Thymus (tissue), 11 donors: Measurements from ENCODE around the gene P2RY14. TPM values are rescaled to one million over a fixed set of nuclear protein-coding genes. Genes with fewer than 3 reads are reported as not detected.
A peak's percentile ranks its signal among the peaks of the same experiment; 100 is the strongest.
"Not testable (repeated sequence)": the region's sequence is repeated elsewhere in the genome, so short reads cannot be mapped to it uniquely, and the experiment has no call there.

ENCODE experiments used
- DNase-seq, 9 donors: peaks; one replicate each; pipeline ENCODE4 v3.0.0-alpha.2; 2013; ENCODE audit warnings: low spot score in 9 of 9, low read depth in 6 of 9, missing footprints in 1 of 9
- H3K27ac ChIP-seq, 2 donors: one replicate each; pipeline ENCODE4 v1.5.1; 2013; ENCODE audit warnings: control low read depth in 1 of 2, low read depth in 1 of 2, low read length in 1 of 2, mild to moderate bottlenecking in 1 of 2, moderate library complexity in 1 of 2
- H3K27me3 ChIP-seq, 2 donors: one replicate each; pipeline ENCODE4 v1.5.1; 2013; ENCODE audit warnings: low read length in 1 of 2; ENCODE audit not compliant: control insufficient read depth in 2 of 2, insufficient read depth in 1 of 2
- H3K36me3 ChIP-seq, 2 donors: one replicate each; pipeline ENCODE4 v1.5.1; 2013; ENCODE audit warnings: low read length in 1 of 2, mild to moderate bottlenecking in 1 of 2, moderate library complexity in 1 of 2; ENCODE audit not compliant: control insufficient read depth in 2 of 2, insufficient read depth in 2 of 2
- H3K4me1 ChIP-seq, 2 donors: one replicate each; pipeline ENCODE4 v1.5.1; 2013; ENCODE audit warnings: low read length in 2 of 2; ENCODE audit not compliant: control insufficient read depth in 2 of 2, insufficient read depth in 2 of 2
- H3K4me3 ChIP-seq, 2 donors: one replicate each; pipeline ENCODE4 v1.5.1; 2013; ENCODE audit warnings: low read length in 2 of 2, control low read depth in 1 of 2, mild to moderate bottlenecking in 1 of 2
- H3K9me3 ChIP-seq, 2 donors: one replicate each; pipeline ENCODE4 v1.5.1; 2013; ENCODE audit warnings: low read length in 1 of 2, mild to moderate bottlenecking in 1 of 2; ENCODE audit not compliant: control insufficient read depth in 2 of 2, insufficient read depth in 1 of 2
- WGBS: extraction: QIAGEN DNeasy Blood & Tissue Kit; methylation state at CpG from one replicate; pipeline ENCODE4 v1.1.7; 2013; 5-methylcytosine and 5-hydroxymethylcytosine counted together
- polyA plus RNA-seq: library from polyadenylated mRNA; stranded (reverse); fragments of 200-250 nt; gene quantifications from one replicate; pipeline ENCODE4 v1.2.3, GENCODE V29; 2013
- total RNA-seq: library from RNA; stranded (reverse); fragments of 120-200 nt; gene quantifications from one replicate; pipeline ENCODE4 v1.2.4, GENCODE V29; 2013
- donor health status: healthy.

P2RY14 gene
- total and polyA plus RNA-seq, 2 donors: 2.1 to 8.2 TPM

- Histone ChIP-seq H3K27me3 (no peaks in the 10 kb centered on the region), H3K9me3 (no peaks in the 10 kb centered on the region), H3K36me3 (no peaks in the 10 kb centered on the region), H3K4me1 (peaks cover 19 to 30% of the 10 kb centered on the region in 2 donors), H3K27ac (peak overlapping the region; percentile 40 to 81), H3K4me3 (no peak overlapping the region)
- peak in 5 of 9 donors; percentile 30 to 79 (median 48) for DNase-seq
- 7% methylated on average over 5 of the region's 5 CpGs for WGBS
These were observed 107.1 kb downstream of the P2RY14 start for GRCh38 chr3:151171145-151171757.

DNA sequence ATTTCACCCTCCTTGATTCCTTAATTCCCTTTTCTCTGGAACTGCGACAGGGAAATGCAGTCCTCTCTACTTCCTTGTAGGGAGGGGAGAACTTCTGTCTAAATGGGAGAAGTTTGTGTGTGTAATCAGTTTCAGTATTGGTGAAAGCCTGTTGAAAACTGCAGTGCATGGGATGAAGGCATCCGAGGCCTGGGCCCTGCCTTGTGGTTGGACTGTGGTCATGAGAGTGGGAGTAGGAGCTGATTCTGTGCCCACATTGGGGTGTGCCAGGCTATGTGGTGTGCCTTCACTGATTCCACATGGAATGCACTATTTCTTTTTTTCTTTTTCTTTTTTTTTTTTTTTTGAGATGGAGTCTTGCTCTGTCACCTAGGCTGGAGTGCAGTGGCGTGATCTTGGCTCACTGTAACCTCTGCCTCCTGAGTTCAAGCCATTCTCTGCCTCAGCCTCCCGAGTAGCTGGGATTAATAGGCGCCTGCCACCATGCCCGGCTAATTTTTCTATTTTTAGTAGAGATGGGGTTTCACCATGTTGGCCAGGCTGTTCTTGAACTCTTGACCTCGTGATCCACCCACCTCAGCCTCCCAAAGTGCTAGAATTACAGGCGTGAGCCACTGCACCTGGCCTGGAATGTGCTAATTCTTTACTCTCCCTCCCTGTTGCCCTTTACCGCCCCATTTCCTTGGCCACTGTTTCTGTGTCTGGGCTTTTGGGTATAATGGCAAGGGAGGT is 108.2 kb downstream of the P2RY14 start:
- not testable (repeated sequence) for H3K4me3 ChIP-seq, H3K36me3 ChIP-seq, H3K9me3 ChIP-seq, H3K27me3 ChIP-seq
- DNase-seq: peak in 1 of 9 donors; percentile 46
- H3K4me1 ChIP-seq: peaks cover 19 to 30% of the 10 kb centered on the region in 2 donors
- 74% methylated on average over 9 of the region's 9 CpGs for WGBS
- H3K27ac ChIP-seq: peak overlapping the region; percentile 21 to 52

GRCh38 chr3:151169262-151169947 is 108.9 kb downstream of the P2RY14 start:
- 78% methylated on average over 9 of the region's 9 CpGs for WGBS
- H3K4me1 ChIP-seq: peaks cover 19 to 30% of the 10 kb centered on the region in 2 donors
- H3K27me3 ChIP-seq: no peaks in the 10 kb centered on the region
- no peaks in the 10 kb centered on the region for H3K9me3 ChIP-seq
- H3K27ac ChIP-seq: peak overlapping the region; percentile 21 to 31
- no peak overlapping the region for H3K4me3 ChIP-seq
- DNase-seq: no peak
- no peaks in the 10 kb centered on the region for H3K36me3 ChIP-seq

- no peaks in the 10 kb centered on the region for H3K36me3 ChIP-seq
- H3K9me3 ChIP-seq: no peaks in the 10 kb centered on the region
- WGBS: 53% methylated on average over 7 of the region's 7 CpGs
- peaks cover 19 to 30% of the 10 kb centered on the region in 2 donors for H3K4me1 ChIP-seq
- no peak overlapping the region for H3K4me3 ChIP-seq
- H3K27ac ChIP-seq: no peak overlapping the region
- DNase-seq: peak in 6 of 9 donors; percentile 42 to 80 (median 62)
- H3K27me3 ChIP-seq: no peaks in the 10 kb centered on the region
These were observed 109.9 kb downstream of the P2RY14 start for GRCh38 chr3:151168269-151169094.

- H3K27ac ChIP-seq: no peak overlapping the region
These were observed 112.2 kb downstream of the P2RY14 start for GRCh38 chr3:151166161-151166560.

GRCh38 chr3:151165226-151165625 is 113.1 kb downstream of the P2RY14 start:
- 97% methylated on average over 7 of the region's 7 CpGs for WGBS
- DNase-seq: no peak
- H3K27ac ChIP-seq: no peak overlapping the region
- no peaks in the 10 kb centered on the region for H3K27me3 ChIP-seq
- H3K4me1 ChIP-seq: peaks cover 4 to 9% of the 10 kb centered on the region in 2 donors
- no peak overlapping the region for H3K4me3 ChIP-seq
- H3K36me3 ChIP-seq: no peaks in the 10 kb centered on the region
- H3K9me3 ChIP-seq: no peaks in the 10 kb centered on the region

More at GRCh38 chr3:151166161-151166560, 112.2 kb downstream of the P2RY14 start:
- Histone ChIP-seq H3K27me3 (no peaks in the 10 kb centered on the region), H3K9me3 (no peaks in the 10 kb centered on the region), H3K4me3 (no peak overlapping the region), H3K36me3 (no peaks in the 10 kb centered on the region), H3K4me1 (peaks cover 11 to 18% of the 10 kb centered on the region in 2 donors)
- 93% methylated on average over 3 of the region's 3 CpGs for WGBS
- DNase-seq: no peak

Other genes starting within 250 kb of the P2RY14 start
- 1.7 TPM for gene MED12L, start 192.9 kb downstream of the P2RY14 start, total RNA-seq
- gene MED12L, start 192.9 kb downstream of the P2RY14 start, polyA plus RNA-seq: 0.30 TPM
- 20.6 TPM for gene GPR171, start 75.3 kb downstream of the P2RY14 start, total RNA-seq
- gene GPR171, start 75.3 kb downstream of the P2RY14 start, polyA plus RNA-seq: 42.6 TPM
- gene GPR87, start 38.3 kb upstream of the P2RY14 start, total RNA-seq: 4.0 TPM
- gene GPR87, start 38.3 kb upstream of the P2RY14 start, polyA plus RNA-seq: 20.8 TPM
- gene P2RY13, start 51.0 kb upstream of the P2RY14 start, total RNA-seq: 4.8 TPM
- 2.2 TPM for gene P2RY13, start 51.0 kb upstream of the P2RY14 start, polyA plus RNA-seq
- 2.9 TPM for gene P2RY12, start 106.2 kb upstream of the P2RY14 start, total RNA-seq
- gene P2RY12, start 106.2 kb upstream of the P2RY14 start, polyA plus RNA-seq: 0.59 TPM
- gene IGSF10, start 182.5 kb upstream of the P2RY14 start, total RNA-seq: 1.9 TPM
- gene IGSF10, start 182.5 kb upstream of the P2RY14 start, polyA plus RNA-seq: 0.48 TPM